Spleen (tissue), 11 donors: ENCODE data around the gene HLCS. TPM values are rescaled to one million over a fixed set of nuclear protein-coding genes. Genes with fewer than 3 reads are reported as not detected.

Experiments used
- DNase-seq: peaks from one replicate; pipeline ENCODE4 v3.0.0-alpha.2; 2020
- H3K27ac ChIP-seq, 8 donors: fragments of 200-600 bp; sonication (generic) in 7 of 8; 1 replicate in 4 of 8; 2 replicates in 4 of 8; pipeline versions ENCODE4 v1.5.0 to v1.8.0; 2016 to 2021; ENCODE audit warnings: inconsistent platforms in 4 of 8, mild to moderate bottlenecking in 4 of 8, moderate library complexity in 1 of 8
- H3K27me3 ChIP-seq, 7 donors: fragments of 200-600 bp; sonication (generic) in 6 of 7; replicated peaks in 1 of 7; 1 replicate in 4 of 7; 2 replicates in 3 of 7; pipeline versions ENCODE4 v1.5.0 to v1.8.0; 2016 to 2021; ENCODE audit warnings: inconsistent platforms in 3 of 7, mild to moderate bottlenecking in 1 of 7
- H3K36me3 ChIP-seq, 6 donors: fragments of 200-600 bp; sonication (generic) in 5 of 6; 1 replicate in 4 of 6; 2 replicates in 2 of 6; pipeline versions ENCODE4 v1.5.0 to v1.8.0; 2016 to 2021; ENCODE audit warnings: inconsistent platforms in 2 of 6
- H3K4me1 ChIP-seq, 6 donors: fragments of 200-600 bp; sonication (generic) in 5 of 6; 1 replicate in 3 of 6; 2 replicates in 3 of 6; pipeline versions ENCODE4 v1.5.0 to v1.8.0; 2016 to 2021; ENCODE audit warnings: inconsistent platforms in 3 of 6
- H3K4me3 ChIP-seq, 8 donors: fragments of 200-600 bp; sonication (generic) in 7 of 8; 1 replicate in 4 of 8; 2 replicates in 4 of 8; pipeline versions ENCODE4 v1.5.0 to v1.8.0; 2016 to 2021; ENCODE audit warnings: inconsistent platforms in 4 of 8, mild to moderate bottlenecking in 4 of 8, moderate library complexity in 2 of 8
- H3K9me3 ChIP-seq, 8 donors: fragments of 200-600 bp; sonication (generic) in 7 of 8; 1 replicate in 4 of 8; 2 replicates in 4 of 8; pipeline versions ENCODE4 v1.5.0 to v1.8.0; 2016 to 2021; ENCODE audit warnings: inconsistent platforms in 4 of 8
- POLR2A ChIP-seq, 3 donors: fragments of 450-650 bp; IDR thresholded peaks; one replicate each; pipeline ENCODE4 v1.5.1; 2017; ENCODE audit warnings: antibody characterized with exemption in 3 of 3, mild to moderate bottlenecking in 1 of 3
- POLR2AphosphoS5 ChIP-seq, 3 donors: sonication (generic); formaldehyde crosslinking; IDR thresholded peaks; one replicate each; pipeline ENCODE4 v1.5.1; 2017; ENCODE audit warnings: antibody characterized with exemption in 3 of 3
- WGBS, 5 donors: extraction: QIAGEN DNeasy Blood & Tissue Kit in 3 of 5; methylation state at CpG; one replicate each; pipeline versions ENCODE4 v1.1.5 to v1.1.7; 2013 to 2018; 5-methylcytosine and 5-hydroxymethylcytosine counted together
- intact Hi-C: fragments of 100-400 bp; cut with DNase I; formaldehyde crosslinking; loops from one replicate; pipeline ENCODE4 v1.15.0; 2023; ENCODE audit warnings: low total_unique reads
- polyA plus RNA-seq, 3 donors: library from polyadenylated mRNA; stranded (reverse); fragments of 200-250 nt; gene quantifications; one replicate each; pipeline ENCODE4 v1.2.1, GENCODE V29; 2013
- total RNA-seq, 7 donors: library from RNA; depleted of rRNA in 3 of 7; stranded (reverse); fragments of >200 nt in 3 of 7; fragmentation: NEBNext Ultra II Directional in 4 of 7; extraction: Animal tissue kit (Norgen Biotek cat#: 25700) in 4 of 7; gene quantifications; one replicate each; pipeline versions ENCODE4 v1.1.0 to v1.2.1, GENCODE V29; 2016 to 2021
- TF ChIP-seq, protein P1 (sequence below), 11 experiments: fragments of 200-600 bp in 7 of 11; fragments of 450-650 bp in 4 of 11; sonication (generic) in 4 of 11; IDR thresholded peaks in 8 of 11; conservative IDR thresholded peaks in 3 of 11; 1 replicate in 7 of 11; 2 replicates in 4 of 11; pipeline versions ENCODE4 v1.4.0 to v1.8.0; 2016 to 2021; ENCODE audit warnings: antibody characterized with exemption in 11 of 11, inconsistent platforms in 4 of 11, mild to moderate bottlenecking in 1 of 11
- donor health status: healthy with polysubstance abuse.
- donor health status: DM: no; HTN: no; CAD: no; lungs with moderate emphysema.
- donor health status: DM: no; HTN: no; CAD: no.
- donor health status: Bipolar disorder and iron deficiency.
- donor health status: healthy.
- donor health status: DM: no; HTN: no; CAD: no.
- donor health status: DM: yes; HTN: yes; CAD: no.

Gene HLCS
- total and polyA plus RNA-seq, 10 donors, result 1.7 to 22.8 (median 16.3) TPM

DNA sequence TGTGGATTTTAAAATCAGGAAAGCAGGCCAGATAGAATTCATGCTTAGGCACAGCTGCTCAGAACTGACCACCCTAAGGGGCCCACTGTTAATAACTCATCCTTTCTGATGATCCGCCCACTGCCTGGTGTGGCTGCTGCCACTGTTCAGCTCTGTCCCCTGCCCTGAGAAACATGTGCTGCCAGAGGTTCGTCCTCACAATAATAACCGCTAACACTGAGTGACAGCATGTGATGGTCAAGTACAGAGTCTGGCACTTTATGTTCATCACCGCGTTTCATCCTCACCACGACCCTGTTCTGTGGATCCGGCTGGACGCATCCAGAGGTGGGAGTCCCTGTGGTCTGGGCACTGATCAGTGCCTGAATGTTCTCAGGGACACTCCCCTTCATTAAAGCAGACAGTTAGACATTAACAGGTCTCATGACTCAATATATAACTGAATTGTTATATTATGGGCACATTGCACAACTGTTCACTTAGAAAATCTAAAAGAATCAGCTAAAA lies 159.0 kb downstream of the HLCS start:
- H3K27me3 ChIP-seq, result no peaks in the 10 kb centered on the region
- TF ChIP-seq POLR2A (IDR thresholded peaks at IDR 0.05) (no peak), POLR2AphosphoS5 (IDR thresholded peaks at IDR 0.05) (no peak)
- TF ChIP-seq, protein P1, sequence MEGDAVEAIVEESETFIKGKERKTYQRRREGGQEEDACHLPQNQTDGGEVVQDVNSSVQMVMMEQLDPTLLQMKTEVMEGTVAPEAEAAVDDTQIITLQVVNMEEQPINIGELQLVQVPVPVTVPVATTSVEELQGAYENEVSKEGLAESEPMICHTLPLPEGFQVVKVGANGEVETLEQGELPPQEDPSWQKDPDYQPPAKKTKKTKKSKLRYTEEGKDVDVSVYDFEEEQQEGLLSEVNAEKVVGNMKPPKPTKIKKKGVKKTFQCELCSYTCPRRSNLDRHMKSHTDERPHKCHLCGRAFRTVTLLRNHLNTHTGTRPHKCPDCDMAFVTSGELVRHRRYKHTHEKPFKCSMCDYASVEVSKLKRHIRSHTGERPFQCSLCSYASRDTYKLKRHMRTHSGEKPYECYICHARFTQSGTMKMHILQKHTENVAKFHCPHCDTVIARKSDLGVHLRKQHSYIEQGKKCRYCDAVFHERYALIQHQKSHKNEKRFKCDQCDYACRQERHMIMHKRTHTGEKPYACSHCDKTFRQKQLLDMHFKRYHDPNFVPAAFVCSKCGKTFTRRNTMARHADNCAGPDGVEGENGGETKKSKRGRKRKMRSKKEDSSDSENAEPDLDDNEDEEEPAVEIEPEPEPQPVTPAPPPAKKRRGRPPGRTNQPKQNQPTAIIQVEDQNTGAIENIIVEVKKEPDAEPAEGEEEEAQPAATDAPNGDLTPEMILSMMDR (IDR thresholded peaks at IDR 0.05 in 8 of 11, conservative IDR thresholded peaks at IDR 0.05 in 3 of 11), result no peak
- H3K4me1 ChIP-seq, result no peaks in the 10 kb centered on the region
- no peak overlapping the region for H3K4me3 ChIP-seq
- WGBS, 5 donors, result 88 to 95% (median 92%) methylated on average over 8 of the region's 8 CpGs
- no peaks in the 10 kb centered on the region for H3K36me3 ChIP-seq
- H3K27ac ChIP-seq, result no peak overlapping the region
- H3K9me3 ChIP-seq, result no peaks in the 10 kb centered on the region
- intact Hi-C loops, result no loop called here
- DNase-seq, result no peak

DNA sequence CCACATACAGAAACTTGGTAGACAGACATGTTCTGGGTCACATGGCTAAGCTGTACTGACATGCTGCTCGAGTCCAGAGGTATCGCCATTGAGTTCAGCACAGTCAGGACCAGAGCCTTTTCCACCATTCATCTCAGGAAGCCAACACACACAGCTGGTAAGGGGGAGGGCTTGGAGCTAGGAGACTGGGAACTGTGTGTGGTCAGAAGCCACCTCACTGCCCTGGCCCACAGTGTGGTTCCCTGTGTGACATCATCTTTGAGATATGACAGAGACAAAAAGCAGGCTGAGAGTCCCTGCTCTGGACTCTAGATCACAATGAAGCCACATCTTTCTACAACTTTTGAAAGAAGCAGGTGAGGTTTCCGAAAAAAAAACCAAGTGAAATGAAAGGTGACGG lies 160.4 kb downstream of the HLCS start:
- Histone ChIP-seq H3K9me3 (no peaks in the 10 kb centered on the region), H3K36me3 (no peaks in the 10 kb centered on the region), H3K27ac (no peak overlapping the region), H3K27me3 (no peaks in the 10 kb centered on the region), H3K4me1 (no peaks in the 10 kb centered on the region), H3K4me3 (no peak overlapping the region)
- WGBS, 5 donors, result 93 to 99% (median 97%) methylated on average over 4 of the region's 4 CpGs
- no peak for DNase-seq
- intact Hi-C loops, result no loop called here
- TF ChIP-seq, protein P1 (IDR thresholded peaks at IDR 0.05 in 8 of 11, conservative IDR thresholded peaks at IDR 0.05 in 3 of 11), result no peak
- no peak for TF ChIP-seq POLR2AphosphoS5 (IDR thresholded peaks at IDR 0.05)
- TF ChIP-seq POLR2A (IDR thresholded peaks at IDR 0.05), result no peak

DNA sequence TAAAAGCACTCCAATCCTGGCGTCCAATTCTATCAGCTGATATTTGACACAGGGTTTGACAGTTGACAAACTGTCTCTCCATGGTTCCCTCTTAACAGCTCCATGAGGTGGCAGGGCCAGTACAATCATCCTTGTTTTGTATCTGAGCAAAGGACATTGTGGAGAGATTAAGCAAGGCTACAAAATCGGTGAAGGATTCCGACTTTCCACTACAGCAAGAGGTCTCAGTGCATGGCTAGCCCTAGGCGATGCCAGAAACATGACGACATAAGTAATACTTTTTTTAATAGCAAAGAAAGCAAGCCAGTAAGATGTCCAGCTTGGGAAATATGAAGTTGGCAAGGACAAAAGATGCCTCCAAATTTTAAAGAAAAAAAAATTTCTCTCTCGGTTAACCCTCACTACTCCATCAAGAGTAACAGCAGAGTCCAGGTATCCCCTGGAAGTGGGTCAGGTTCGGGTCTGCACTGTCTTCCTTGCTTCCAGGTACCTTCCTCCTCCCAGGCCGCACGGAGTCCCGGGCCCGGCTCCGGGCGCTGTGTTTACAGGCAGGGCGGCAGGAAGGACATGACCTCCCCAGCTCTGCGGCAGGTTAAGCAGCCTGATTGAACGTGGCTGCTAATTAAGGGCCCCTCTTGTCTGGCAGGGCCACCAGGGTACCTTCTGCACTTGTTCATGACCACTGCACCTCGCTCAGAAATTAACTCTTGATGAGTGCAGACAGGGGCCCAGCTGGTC lies 161.4 kb downstream of the HLCS start:
- WGBS, 5 donors, result 89 to 91% (median 90%) methylated on average over 14 to 17 of the region's 17 CpGs
- intact Hi-C loops, result no loop called here

More for the DNA sequence above, 161.4 kb downstream of the HLCS start:
- Histone ChIP-seq H3K27ac (no peak overlapping the region), H3K4me3 (no peak overlapping the region), H3K9me3 (peaks cover 0 to 2% (median 0%) of the 10 kb centered on the region in 8 donors), H3K36me3 (no peaks in the 10 kb centered on the region), H3K4me1 (no peaks in the 10 kb centered on the region), H3K27me3 (no peaks in the 10 kb centered on the region)
- TF ChIP-seq, protein P1 (IDR thresholded peaks at IDR 0.05 in 8 of 11, conservative IDR thresholded peaks at IDR 0.05 in 3 of 11), result no peak
- no peak for TF ChIP-seq POLR2AphosphoS5 (IDR thresholded peaks at IDR 0.05)
- TF ChIP-seq POLR2A (IDR thresholded peaks at IDR 0.05), result no peak
- no peak for DNase-seq
